Measurements from ENCODE around the gene CCDC175.
A peak's percentile ranks its signal among the peaks of the same experiment; 100 is the strongest.

CCDC175 gene

GRCh38 chr14:59482541-59483331, 93.9 kb downstream of the CCDC175 start:
- DNase-seq (ENCODE audit: low read depth in 2 of 2), result no peak

GRCh38 chr14:59481871-59482540, 94.6 kb downstream of the CCDC175 start:
- no peak for DNase-seq (ENCODE audit: low read depth in 2 of 2)

GRCh38 chr14:59481407-59481806, 95.2 kb downstream of the CCDC175 start:
- DNase-seq (ENCODE audit: low read depth in 2 of 2), result no peak

- no peak for DNase-seq (ENCODE audit: low read depth in 2 of 2)
These were observed 96.4 kb downstream of the CCDC175 start for GRCh38 chr14:59480166-59480565.

- no peak for DNase-seq (ENCODE audit: low read depth in 2 of 2)
These were observed 98.1 kb downstream of the CCDC175 start for GRCh38 chr14:59478540-59478939.

- no peak for DNase-seq (ENCODE audit: low read depth in 2 of 2)
These were observed 100.9 kb downstream of the CCDC175 start for GRCh38 chr14:59475709-59476108.

GRCh38 chr14:59474172-59474571, 102.4 kb downstream of the CCDC175 start:
- no peak for DNase-seq (ENCODE audit: low read depth in 2 of 2)

- DNase-seq (ENCODE audit: low read depth in 2 of 2), result peak in 1 of 2 donors; percentile 11
These were observed 111.1 kb downstream of the CCDC175 start, which contains the start of gene GPR135 for GRCh38 chr14:59465316-59466135. GPR135 (minus strand) TSS chr14:59465380; CDS start chr14:59465226, 154 bp downstream.

GRCh38 chr14:59464486-59465315, 111.9 kb downstream of the CCDC175 start:
- peak in 1 of 2 donors; percentile 16 for DNase-seq (ENCODE audit: low read depth in 2 of 2)

- DNase-seq (ENCODE audit: low read depth in 2 of 2), result no peak
These were observed 112.7 kb downstream of the CCDC175 start for GRCh38 chr14:59463787-59464485.

GRCh38 chr14:59461891-59462290, 114.7 kb downstream of the CCDC175 start:
- no peak for DNase-seq (ENCODE audit: low read depth in 2 of 2)

GRCh38 chr14:59460378-59460777, 116.2 kb downstream of the CCDC175 start:
- no peak for DNase-seq (ENCODE audit: low read depth in 2 of 2)

GRCh38 chr14:59458486-59458885, 118.1 kb downstream of the CCDC175 start:
- no peak for DNase-seq (ENCODE audit: low read depth in 2 of 2)

GRCh38 chr14:59455411-59455810, 121.2 kb downstream of the CCDC175 start:
- no peak for DNase-seq (ENCODE audit: low read depth in 2 of 2)
